Psoas muscle (tissue), 8 donors: ENCODE results near the gene TRABD2A. TPM values are rescaled to one million over a fixed set of nuclear protein-coding genes. Genes with fewer than 3 reads are reported as not detected.

Experiments
- ATAC-seq, 4 donors: fragments of 200-7000 bp; cut with Tn5 transposase; one replicate each; pipeline ENCODE4 v1.9.1; 2020; ENCODE audit warnings: moderate library complexity in 3 of 4, mild to moderate bottlenecking in 2 of 4
- DNase-seq, 2 donors: peaks; one replicate each; pipeline ENCODE4 v3.0.0-alpha.2; 2020
- H3K27ac ChIP-seq: fragments of 200-600 bp; one replicate; pipeline ENCODE4 v1.8.0; 2022
- H3K27me3 ChIP-seq, 3 donors: fragments of 200-600 bp in 1 of 3; one replicate each; pipeline versions ENCODE4 v1.6.1 to v1.8.0; 2013 to 2022; ENCODE audit warnings: low read length in 2 of 3, mild to moderate bottlenecking in 2 of 3, moderate library complexity in 1 of 3; ENCODE audit not compliant: insufficient read depth in 3 of 3
- H3K36me3 ChIP-seq, 2 donors: fragments of 200-600 bp in 1 of 2; one replicate each; pipeline versions ENCODE4 v1.6.1 to v1.8.0; 2013 to 2022; ENCODE audit warnings: low read depth in 1 of 2, mild to moderate bottlenecking in 1 of 2, moderate library complexity in 1 of 2; ENCODE audit not compliant: insufficient read depth in 1 of 2
- H3K4me1 ChIP-seq: fragments of 200-600 bp; one replicate; pipeline ENCODE4 v1.8.0; 2022
- H3K4me3 ChIP-seq: fragments of 200-600 bp; one replicate; pipeline ENCODE4 v1.8.0; 2022; ENCODE audit warnings: mild to moderate bottlenecking
- H3K9me3 ChIP-seq: fragments of 200-600 bp; one replicate; pipeline ENCODE4 v1.8.0; 2022
- CTCF ChIP-seq: fragments of 200-600 bp; IDR thresholded peaks from one replicate; pipeline ENCODE4 v1.8.0; 2022; ENCODE audit warnings: antibody characterized with exemption
- WGBS, 3 donors: extraction: QIAGEN DNeasy Blood & Tissue Kit; methylation state at CpG; one replicate each; pipeline versions ENCODE4 v1.1.6 to v1.1.7; 2013; 5-methylcytosine and 5-hydroxymethylcytosine counted together
- intact Hi-C, 2 donors: fragments of 100-400 bp; cut with DNase I; formaldehyde crosslinking; loops; one replicate each; pipeline versions ENCODE4 v1.11.0 to v1.14.2; 2022
- polyA plus RNA-seq, 3 donors: library from polyadenylated mRNA; stranded (reverse); fragments of 200-250 nt; gene quantifications; one replicate each; pipeline ENCODE4 v1.2.3, GENCODE V29; 2013
- total RNA-seq, 4 donors: library from RNA; stranded (reverse); fragmentation: NEBNext Ultra II Directional in 2 of 4; extraction: Animal tissue kit (Norgen Biotek cat#: 25700) in 2 of 4; gene quantifications; one replicate each; pipeline versions ENCODE4 v1.2.1 to v1.2.4, GENCODE V29; 2021 to 2023
- donor health status: healthy with polysubstance abuse.
- donor health status: DM: no; HTN: no; CAD: no; lungs with moderate emphysema.
- donor health status: Bipolar disorder and iron deficiency.
- donor health status: healthy.
- donor health status: DM: yes; HTN: yes; CAD: no.
- donor health status: DM: no; HTN: no; CAD: no.
- donor health status: DM: no; HTN: no; CAD: no.
- donor health status: DM: yes; HTN: yes; CAD: no.

Gene TRABD2A
- total and polyA plus RNA-seq, 7 donors, result 0.27 to 0.74 (median 0.35) TPM

- no peak for TF ChIP-seq CTCF
- ATAC-seq, result no peak
- Histone ChIP-seq H3K9me3 (no peaks in the 10 kb centered on the region), H3K36me3 (no peaks in the 10 kb centered on the region), H3K27me3 (no peaks in the 10 kb centered on the region), H3K4me1 (no peaks in the 10 kb centered on the region), H3K27ac (no peak overlapping the region), H3K4me3 (no peak overlapping the region)
- intact Hi-C loops, result no loop called here
- 52 to 63% (median 52%) methylated on average over 1 of the region's 1 CpG for WGBS, 3 donors
- DNase-seq, result no peak
These were observed 75.5 kb downstream of the TRABD2A start for GRCh38 chr2:84805250-84805958.

- no peaks in the 10 kb centered on the region for H3K27me3 ChIP-seq
- no peaks in the 10 kb centered on the region for H3K9me3 ChIP-seq
- no peak overlapping the region for H3K27ac ChIP-seq
- H3K4me3 ChIP-seq, result no peak overlapping the region
- no peak for TF ChIP-seq CTCF
- WGBS, 3 donors, result 86 to 88% (median 87%) methylated on average over 2 of the region's 2 CpGs
- H3K36me3 ChIP-seq, result no peaks in the 10 kb centered on the region
- no peak for DNase-seq
- ATAC-seq, result no peak
- intact Hi-C loops, result no loop called here
- H3K4me1 ChIP-seq, result no peaks in the 10 kb centered on the region
These were observed 79.1 kb downstream of the TRABD2A start for GRCh38 chr2:84801811-84802210.

- intact Hi-C loops, result no loop called here
- Histone ChIP-seq H3K9me3 (no peaks in the 10 kb centered on the region), H3K4me1 (no peaks in the 10 kb centered on the region), H3K4me3 (no peak overlapping the region), H3K36me3 (no peaks in the 10 kb centered on the region), H3K27ac (no peak overlapping the region), H3K27me3 (no peaks in the 10 kb centered on the region)
- TF ChIP-seq CTCF, result no peak
- WGBS, 3 donors, result 36 to 51% (median 50%) methylated on average over 1 of the region's 1 CpG
- ATAC-seq (no peak), DNase-seq (no peak)
These were observed 80.6 kb downstream of the TRABD2A start for GRCh38 chr2:84800194-84800805.

GRCh38 chr2:84799772-84800171 is 81.1 kb downstream of the TRABD2A start:
- DNase-seq (no peak), ATAC-seq (no peak)
- Histone ChIP-seq H3K4me3 (no peak overlapping the region), H3K27me3 (no peaks in the 10 kb centered on the region), H3K9me3 (no peaks in the 10 kb centered on the region), H3K36me3 (no peaks in the 10 kb centered on the region), H3K27ac (no peak overlapping the region), H3K4me1 (no peaks in the 10 kb centered on the region)
- intact Hi-C loops, result no loop called here
- 100% methylated on average over 1 of the region's 1 CpG for WGBS, 3 donors
- TF ChIP-seq CTCF, result no peak
